A549 treated with CORT108297 at 1 μM for 4 hours (cell line): ENCODE measurements around the gene NENF. TPM values are rescaled to one million over a fixed set of nuclear protein-coding genes. Genes with fewer than 3 reads are reported as not detected.

Source experiments
- total RNA-seq: library from RNA; stranded (reverse); fragments of 200-300 nt; extraction: Qiagen RNA extraction; gene quantifications from 5 replicates; pipeline ENCODE4 v1.2.3, GENCODE V29; 2022

Gene NENF
- 76.4 to 145 TPM (median 135 TPM) in 5 replicates for total RNA-seq

GRCh38 chr1:212432661-212433576 lies at the start of gene NENF:
NENF (plus strand) TSS chr1:212432920; CDS start chr1:212432944, 24 bp downstream.

DNA sequence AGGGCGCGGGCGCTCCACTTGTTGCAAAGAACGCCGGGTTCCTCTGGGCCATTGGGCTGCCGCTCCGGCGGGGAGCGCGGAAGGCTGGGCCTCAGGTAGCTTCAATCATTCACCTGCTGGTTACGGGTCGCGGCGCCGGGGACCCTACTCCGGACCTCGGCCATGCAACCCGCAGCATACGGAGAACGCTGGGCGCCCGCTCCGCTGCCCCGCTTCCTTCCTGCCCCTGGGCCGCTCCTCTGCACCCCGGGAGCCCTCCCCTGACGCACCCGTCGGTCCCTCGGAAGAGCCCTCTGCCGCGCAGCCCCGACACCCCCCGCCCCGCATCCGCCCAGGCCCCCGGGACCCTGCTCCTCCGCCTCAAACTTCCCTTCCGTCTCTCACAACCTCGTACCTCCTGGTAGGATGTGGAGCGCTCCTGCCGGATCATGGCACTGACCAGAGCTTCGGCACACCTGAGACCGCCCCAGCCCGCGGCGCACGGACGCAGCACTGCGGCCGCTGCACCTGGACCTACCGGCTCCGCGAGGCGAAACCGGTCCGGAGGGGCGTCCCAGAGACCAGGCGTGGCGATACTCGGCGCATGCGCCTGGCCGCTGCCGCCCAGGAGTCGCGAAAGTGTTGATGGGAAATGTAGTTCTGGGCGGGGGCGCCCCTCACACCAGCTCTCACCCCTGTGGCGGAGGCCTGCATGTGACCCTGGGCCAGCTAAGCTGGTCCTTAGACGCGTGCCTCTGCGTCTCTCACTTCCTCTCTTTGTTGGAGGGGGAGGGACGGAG lies 18.2 kb upstream of the NENF start, which contains the start of gene PACC1:
Gene PACC1 (minus strand): TSS at position 559 of the 779 bp plus-strand sequence. CDS start 129 bp downstream, at position 430.

Other genes starting within 250 kb of the NENF start
- 23.1 to 26.2 TPM (median 24.3 TPM) in 5 replicates for gene PPP2R5A, start 147.5 kb upstream of the NENF start, total RNA-seq
- gene PACC1, start 18.0 kb upstream of the NENF start, total RNA-seq, result 16.1 to 23.4 TPM (median 18.8 TPM) in 5 replicates
- gene ATF3, start 175.8 kb downstream of the NENF start, total RNA-seq, result 24.9 to 41.0 TPM (median 38.6 TPM) in 5 replicates